Subcutaneous adipose tissue (tissue), 4 donors: ENCODE data around the gene PUS1. TPM values are rescaled to one million over a fixed set of nuclear protein-coding genes. Genes with fewer than 3 reads are reported as not detected.

Experiments used
- CTCF ChIP-seq: fragments of 450-650 bp; IDR thresholded peaks from one replicate; pipeline ENCODE4 v1.5.1; 2016; ENCODE audit warnings: low read depth, mild to moderate bottlenecking, control low read depth, antibody characterized with exemption, moderate library complexity
- total RNA-seq, 4 donors: library from RNA; depleted of rRNA; stranded (reverse); fragments of >200 nt; gene quantifications; one replicate each; pipeline ENCODE4 v1.1.0, GENCODE V29; 2016

Gene PUS1
- total RNA-seq, 4 donors from 2014 or later = 8.2 to 23.4 (median 14.8) TPM

- no peak for TF ChIP-seq CTCF
Measured at GRCh38 chr12:131911028-131911650, 17.9 kb upstream of the PUS1 start.

GRCh38 chr12:131911851-131912477 lies 17.1 kb upstream of the PUS1 start:
- TF ChIP-seq CTCF = no peak

- no peak for TF ChIP-seq CTCF
Measured at GRCh38 chr12:131912518-131913274, 16.4 kb upstream of the PUS1 start.

- no peak for TF ChIP-seq CTCF
Measured at GRCh38 chr12:131913666-131914065, 15.4 kb upstream of the PUS1 start.

GRCh38 chr12:131914179-131914702 lies 14.8 kb upstream of the PUS1 start:
- no peak for TF ChIP-seq CTCF

GRCh38 chr12:131915000-131915689 lies 13.9 kb upstream of the PUS1 start:
- no peak for TF ChIP-seq CTCF
